Neutrophil (primary cell): ENCODE measurements around the gene LCE1F.

ENCODE experiments used
- H3K27ac ChIP-seq: fragments of 200-600 bp; sonication (generic); 2 replicates; pipeline ENCODE4 v1.5.1; 2016; ENCODE audit warnings: mild to moderate bottlenecking, moderate library complexity
- H3K27me3 ChIP-seq: fragments of 200-600 bp; sonication (generic); 2 replicates; pipeline ENCODE4 v1.6.0; 2016; ENCODE audit warnings: mild to moderate bottlenecking
- H3K36me3 ChIP-seq: fragments of 200-600 bp; sonication (generic); 2 replicates; pipeline ENCODE4 v1.5.1; 2017
- H3K4me1 ChIP-seq, 2 experiments: fragments of 200-600 bp in 1 of 2; sonication (generic) in 1 of 2; 1 replicate in 1 of 2; 2 replicates in 1 of 2; pipeline versions ENCODE4 v1.5.1 to v1.6.1; 2013 to 2016; ENCODE audit warnings: low read depth in 1 of 2, low read length in 1 of 2, mild to moderate bottlenecking in 1 of 2, moderate library complexity in 1 of 2; ENCODE audit not compliant: control insufficient read depth in 1 of 2, insufficient read depth in 1 of 2
- H3K4me3 ChIP-seq, 2 experiments: fragments of 200-600 bp in 1 of 2; sonication (generic) in 1 of 2; 1 replicate in 1 of 2; 2 replicates in 1 of 2; pipeline ENCODE4 v1.5.1; 2013 to 2016; ENCODE audit warnings: low read depth in 1 of 2, low read length in 1 of 2, mild to moderate bottlenecking in 1 of 2, moderate library complexity in 1 of 2
- H3K9me3 ChIP-seq: fragments of 200-600 bp; sonication (generic); 2 replicates; pipeline ENCODE4 v1.5.1; 2016
- TF ChIP-seq, protein P1 (sequence below): fragments of 200-600 bp; sonication (generic); IDR thresholded peaks from 2 replicates; pipeline ENCODE4 v1.5.1; 2016; ENCODE audit warnings: antibody characterized with exemption

Gene LCE1F

DNA sequence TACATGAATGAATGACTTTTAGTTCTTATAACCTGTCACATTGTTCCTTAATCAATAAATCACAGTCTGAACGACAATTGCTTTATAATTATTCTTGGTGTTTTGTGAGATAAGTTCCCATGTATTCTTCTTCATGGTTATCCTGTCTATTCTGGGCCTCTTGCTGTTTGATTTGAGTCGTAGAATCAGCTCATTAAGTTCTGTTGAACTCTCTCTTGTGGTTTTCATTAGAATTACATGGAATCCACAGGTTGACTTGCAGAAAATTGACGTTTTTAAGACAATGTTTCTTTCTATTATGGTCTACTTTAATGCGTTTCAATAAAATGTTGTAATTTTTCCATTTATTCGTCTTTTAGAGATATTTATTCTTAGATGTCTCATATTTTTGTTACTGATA is 48.4 kb downstream of the LCE1F start:
- no peaks in the 10 kb centered on the region for H3K36me3 ChIP-seq

DNA sequence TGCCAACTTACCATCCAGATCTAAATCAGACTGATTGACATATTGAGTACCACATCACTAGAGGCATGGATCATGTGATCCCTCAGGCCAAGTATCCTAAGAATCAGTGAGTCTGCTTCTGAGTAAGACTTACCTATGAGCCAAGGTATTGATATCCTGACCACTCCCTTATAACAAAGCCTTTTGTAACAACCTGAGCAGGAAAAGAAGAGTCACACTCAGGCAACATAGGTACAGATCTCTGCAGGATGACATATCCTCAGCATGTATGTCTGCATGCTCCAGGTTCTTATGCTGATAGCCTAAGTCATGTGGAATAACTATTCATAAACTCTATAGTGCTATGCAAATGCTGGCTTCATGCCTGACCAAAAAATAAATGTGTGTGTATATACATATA is 50.0 kb downstream of the LCE1F start:
- Histone ChIP-seq H3K4me3 (no peak overlapping the region), H3K4me1 (no peaks in the 10 kb centered on the region), H3K9me3 (no peaks in the 10 kb centered on the region), H3K27me3 (peaks cover 36% of the 10 kb centered on the region), H3K27ac (no peak overlapping the region), H3K36me3 (no peaks in the 10 kb centered on the region)
- TF ChIP-seq, protein P1, sequence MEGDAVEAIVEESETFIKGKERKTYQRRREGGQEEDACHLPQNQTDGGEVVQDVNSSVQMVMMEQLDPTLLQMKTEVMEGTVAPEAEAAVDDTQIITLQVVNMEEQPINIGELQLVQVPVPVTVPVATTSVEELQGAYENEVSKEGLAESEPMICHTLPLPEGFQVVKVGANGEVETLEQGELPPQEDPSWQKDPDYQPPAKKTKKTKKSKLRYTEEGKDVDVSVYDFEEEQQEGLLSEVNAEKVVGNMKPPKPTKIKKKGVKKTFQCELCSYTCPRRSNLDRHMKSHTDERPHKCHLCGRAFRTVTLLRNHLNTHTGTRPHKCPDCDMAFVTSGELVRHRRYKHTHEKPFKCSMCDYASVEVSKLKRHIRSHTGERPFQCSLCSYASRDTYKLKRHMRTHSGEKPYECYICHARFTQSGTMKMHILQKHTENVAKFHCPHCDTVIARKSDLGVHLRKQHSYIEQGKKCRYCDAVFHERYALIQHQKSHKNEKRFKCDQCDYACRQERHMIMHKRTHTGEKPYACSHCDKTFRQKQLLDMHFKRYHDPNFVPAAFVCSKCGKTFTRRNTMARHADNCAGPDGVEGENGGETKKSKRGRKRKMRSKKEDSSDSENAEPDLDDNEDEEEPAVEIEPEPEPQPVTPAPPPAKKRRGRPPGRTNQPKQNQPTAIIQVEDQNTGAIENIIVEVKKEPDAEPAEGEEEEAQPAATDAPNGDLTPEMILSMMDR: no peak

More for the DNA sequence above, 48.4 kb downstream of the LCE1F start:
- TF ChIP-seq, protein P1: no peak
- Histone ChIP-seq H3K4me3 (no peak overlapping the region), H3K27me3 (peaks cover 36% of the 10 kb centered on the region), H3K4me1 (no peaks in the 10 kb centered on the region), H3K27ac (no peak overlapping the region), H3K9me3 (no peaks in the 10 kb centered on the region)
